T-helper 1 cell treated with Interleukin-12 subunit alpha and Interleukin-12 subunit beta and Interleukin-4 antibody, amounts not matched to agents 30 μg/mL and 1 μg/mL, for 36 hours (primary cell): Measurements from ENCODE around the gene EPHA1.

Source experiments
- H3K27ac Mint-ChIP-seq: one replicate; pipeline ENCODE4 v1.8.0; 2021; ENCODE audit warnings: mild to moderate bottlenecking, mixed read lengths
- H3K27me3 Mint-ChIP-seq: one replicate; pipeline ENCODE4 v1.8.0; 2021; ENCODE audit warnings: low read depth, mixed read lengths
- H3K36me3 Mint-ChIP-seq: one replicate; pipeline ENCODE4 v1.8.0; 2021; ENCODE audit warnings: low read depth, mixed read lengths
- H3K4me1 Mint-ChIP-seq: one replicate; pipeline ENCODE4 v1.8.0; 2021; ENCODE audit warnings: low read depth, mixed read lengths
- H3K4me3 Mint-ChIP-seq: one replicate; pipeline ENCODE4 v1.8.0; 2021; ENCODE audit warnings: mild to moderate bottlenecking, moderate library complexity, mixed read lengths
- H3K9me3 Mint-ChIP-seq: one replicate; pipeline ENCODE4 v1.8.0; 2021; ENCODE audit warnings: mixed read lengths

EPHA1 gene

DNA sequence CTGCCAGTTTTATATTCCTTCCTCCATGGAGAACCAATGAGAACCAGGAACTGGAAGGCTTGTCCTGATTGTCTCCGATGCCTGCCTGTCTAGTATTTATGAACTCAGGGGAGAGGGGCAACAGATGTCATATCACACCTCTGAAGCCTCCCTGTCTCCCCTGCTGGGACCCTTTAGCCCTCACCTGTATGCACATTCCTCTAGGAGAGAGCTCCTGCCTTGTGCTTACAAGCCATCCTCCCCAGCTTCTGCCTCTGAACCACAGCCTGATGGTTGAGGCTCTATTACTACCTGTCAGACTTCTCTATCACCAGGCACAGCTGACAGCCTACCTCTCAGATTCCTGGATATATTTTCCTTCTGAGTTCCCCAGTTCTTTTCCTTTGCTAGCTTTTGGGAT is 40.3 kb downstream of the EPHA1 start:
- H3K27ac Mint-ChIP-seq: no peak overlapping the region

DNA sequence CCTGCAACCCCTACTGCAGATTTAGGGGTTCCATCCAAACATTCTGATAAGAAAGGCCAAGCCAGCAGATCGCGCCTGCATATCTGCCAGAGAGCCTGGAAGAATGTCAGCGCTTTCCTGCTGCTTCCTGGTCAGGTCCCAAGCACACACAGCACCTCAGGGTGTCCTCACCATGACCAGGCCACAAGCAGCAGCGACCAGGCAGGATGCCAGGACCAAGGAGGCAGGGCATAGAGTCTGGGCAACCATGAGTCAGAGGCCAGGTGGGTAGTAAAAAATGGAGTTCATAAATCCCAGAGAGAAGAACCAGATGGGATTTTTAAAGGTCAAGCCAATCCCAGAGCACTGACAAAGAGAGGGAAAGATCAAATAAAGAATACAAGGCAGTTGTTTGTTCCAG is 40.7 kb downstream of the EPHA1 start:
- peaks cover 2% of the 10 kb centered on the region for H3K36me3 Mint-ChIP-seq
- peaks cover 15% of the 10 kb centered on the region for H3K4me1 Mint-ChIP-seq
- H3K9me3 Mint-ChIP-seq: no peaks in the 10 kb centered on the region
- H3K27me3 Mint-ChIP-seq: peaks cover 60% of the 10 kb centered on the region
- no peak overlapping the region for H3K4me3 Mint-ChIP-seq
- no peak overlapping the region for H3K27ac Mint-ChIP-seq

More for the DNA sequence above, 40.3 kb downstream of the EPHA1 start:
- H3K27me3 Mint-ChIP-seq: peaks cover 56% of the 10 kb centered on the region
- peaks cover 2% of the 10 kb centered on the region for H3K36me3 Mint-ChIP-seq
- peaks cover 13% of the 10 kb centered on the region for H3K4me1 Mint-ChIP-seq
- H3K4me3 Mint-ChIP-seq: no peak overlapping the region
- H3K9me3 Mint-ChIP-seq: no peaks in the 10 kb centered on the region

- Mint-ChIP-seq H3K4me1 (peaks cover 8% of the 10 kb centered on the region), H3K36me3 (no peaks in the 10 kb centered on the region), H3K4me3 (peak overlapping the region; percentile 63), H3K27me3 (peaks cover 85% of the 10 kb centered on the region), H3K27ac (no peak overlapping the region), H3K9me3 (no peaks in the 10 kb centered on the region)
Measured at GRCh38 chr7:143363016-143363937, 45.4 kb downstream of the EPHA1 start.

DNA sequence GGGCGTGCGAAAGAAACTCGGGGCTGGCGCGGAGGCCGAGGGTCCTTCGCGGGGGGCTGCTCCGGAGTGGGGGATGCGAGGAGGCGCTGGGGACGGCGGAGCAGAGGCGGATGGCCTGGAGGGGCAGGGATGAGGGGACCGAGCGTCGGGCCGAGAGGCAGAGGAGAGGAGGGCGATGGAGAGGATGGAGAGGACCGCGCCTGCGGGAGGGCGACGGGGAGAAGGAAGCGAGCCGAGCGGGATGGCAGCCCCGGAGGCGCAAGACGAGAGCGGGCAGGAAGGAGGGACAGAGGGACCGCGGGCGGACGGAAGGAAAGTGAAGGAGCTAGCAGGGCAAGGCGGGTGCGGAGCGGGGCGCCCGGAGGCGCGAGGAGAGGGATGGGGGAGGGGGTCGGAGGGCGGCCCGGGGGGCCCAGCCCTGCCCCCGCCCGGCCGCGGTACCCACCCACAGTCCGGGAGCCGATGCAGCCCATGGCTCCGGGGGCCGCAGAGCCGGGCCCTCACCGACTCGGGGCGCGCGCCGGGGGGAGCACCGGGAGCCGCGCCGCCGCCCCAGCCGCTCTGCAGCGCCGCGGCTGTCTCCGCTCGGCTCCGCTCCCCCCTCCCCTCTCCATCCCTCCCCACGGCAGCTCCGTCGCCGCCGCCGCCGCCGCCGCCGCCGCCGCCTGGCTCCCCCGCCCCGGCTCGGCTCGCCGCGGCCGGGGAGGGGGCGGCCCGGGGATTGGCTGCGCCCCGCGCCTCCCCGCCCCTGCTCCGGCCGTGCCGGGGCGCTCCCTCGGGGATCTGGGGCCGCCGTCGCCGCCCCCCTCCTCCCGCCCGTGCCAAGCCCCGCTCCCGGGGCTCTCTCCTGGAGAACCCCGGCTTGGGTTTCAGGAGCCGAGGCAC is 46.3 kb downstream of the EPHA1 start, which contains the start of gene FAM131B:
TSS of gene FAM131B (minus strand) at position 583 of the 885 bp plus-strand sequence. CDS start at position 473, 110 bp downstream.
- Mint-ChIP-seq H3K9me3 (no peaks in the 10 kb centered on the region), H3K4me3 (peak within 1 kb of the TSS; percentile 79), H3K27ac (no peak within 1 kb of the TSS), H3K4me1 (peaks cover 8% of the 10 kb centered on the region), H3K27me3 (peaks cover 80% of the 10 kb centered on the region), H3K36me3 (no peaks in the 10 kb centered on the region)

DNA sequence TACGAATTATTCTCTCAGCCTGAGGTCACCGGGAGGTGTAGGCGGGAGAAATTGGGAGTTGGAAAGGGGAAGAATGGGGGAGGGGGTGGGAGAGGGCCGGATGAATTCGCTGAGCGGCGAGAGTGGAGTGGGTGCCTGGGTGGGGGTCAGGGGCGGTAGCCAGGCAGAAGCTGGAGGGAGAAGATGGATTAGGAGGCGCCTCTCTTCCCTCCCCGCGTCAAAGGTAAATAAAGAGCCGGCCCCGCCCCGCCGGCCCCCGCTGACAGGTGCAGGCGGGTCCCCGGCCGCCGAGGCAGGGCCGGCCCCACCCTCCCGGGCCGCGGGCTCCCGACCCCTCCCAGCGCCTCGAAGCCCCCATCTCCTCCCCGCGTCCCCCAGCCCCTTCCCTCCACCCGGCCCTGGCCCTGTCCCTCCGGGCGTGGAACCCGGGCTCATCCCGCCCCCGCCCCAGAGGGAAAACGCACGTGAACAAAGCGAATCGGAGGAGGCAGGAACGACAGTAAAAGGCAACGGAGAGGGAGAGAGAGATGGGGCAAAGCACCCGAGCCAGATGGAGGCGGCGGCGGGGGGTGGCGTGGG is 47.0 kb downstream of the EPHA1 start:
- Mint-ChIP-seq H3K27me3 (peaks cover 73% of the 10 kb centered on the region), H3K4me1 (peaks cover 8% of the 10 kb centered on the region), H3K36me3 (no peaks in the 10 kb centered on the region), H3K9me3 (no peaks in the 10 kb centered on the region), H3K4me3 (peak overlapping the region; percentile 79), H3K27ac (no peak overlapping the region)

DNA sequence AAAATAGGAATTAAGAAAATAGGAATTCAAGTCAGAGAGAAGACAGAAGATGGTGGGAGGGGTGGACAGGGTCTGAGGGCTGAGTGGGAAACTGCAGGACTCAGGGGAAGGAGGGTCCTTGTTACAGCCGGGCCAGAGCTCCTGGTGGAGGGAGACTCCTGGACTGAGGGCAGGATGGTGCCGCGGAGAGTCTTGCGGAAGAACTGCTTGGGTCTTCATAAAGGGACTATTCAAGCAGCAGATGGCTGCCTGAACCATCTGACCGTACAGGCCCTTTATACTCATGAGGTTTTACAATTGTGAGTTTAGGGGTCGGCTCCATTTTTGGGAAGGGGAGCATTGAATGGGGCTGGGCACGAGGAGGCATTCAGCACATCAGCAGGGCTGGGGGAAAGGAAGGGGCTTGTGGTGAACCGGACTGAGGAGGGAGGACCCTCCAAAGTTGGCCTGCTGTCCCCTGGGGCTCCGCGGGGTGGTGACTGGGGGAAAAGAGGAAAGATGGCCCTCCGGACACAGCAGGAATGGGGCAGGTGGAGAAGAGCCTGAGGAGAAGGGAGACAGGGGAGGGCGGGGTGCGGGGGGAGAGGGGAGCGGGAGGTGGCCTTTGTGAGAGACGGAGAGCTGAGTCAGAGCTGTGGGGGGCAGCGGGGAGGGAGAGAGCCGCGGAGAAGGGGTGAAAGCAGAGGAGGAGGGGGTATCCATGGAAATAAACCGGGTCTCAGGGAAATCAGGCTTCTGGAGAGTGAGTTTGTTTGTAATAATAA is 47.7 kb downstream of the EPHA1 start:
- Mint-ChIP-seq H3K4me3 (peak overlapping the region; percentile 78), H3K9me3 (no peaks in the 10 kb centered on the region), H3K36me3 (no peaks in the 10 kb centered on the region), H3K27ac (no peak overlapping the region), H3K4me1 (peaks cover 8% of the 10 kb centered on the region), H3K27me3 (peaks cover 66% of the 10 kb centered on the region)

DNA sequence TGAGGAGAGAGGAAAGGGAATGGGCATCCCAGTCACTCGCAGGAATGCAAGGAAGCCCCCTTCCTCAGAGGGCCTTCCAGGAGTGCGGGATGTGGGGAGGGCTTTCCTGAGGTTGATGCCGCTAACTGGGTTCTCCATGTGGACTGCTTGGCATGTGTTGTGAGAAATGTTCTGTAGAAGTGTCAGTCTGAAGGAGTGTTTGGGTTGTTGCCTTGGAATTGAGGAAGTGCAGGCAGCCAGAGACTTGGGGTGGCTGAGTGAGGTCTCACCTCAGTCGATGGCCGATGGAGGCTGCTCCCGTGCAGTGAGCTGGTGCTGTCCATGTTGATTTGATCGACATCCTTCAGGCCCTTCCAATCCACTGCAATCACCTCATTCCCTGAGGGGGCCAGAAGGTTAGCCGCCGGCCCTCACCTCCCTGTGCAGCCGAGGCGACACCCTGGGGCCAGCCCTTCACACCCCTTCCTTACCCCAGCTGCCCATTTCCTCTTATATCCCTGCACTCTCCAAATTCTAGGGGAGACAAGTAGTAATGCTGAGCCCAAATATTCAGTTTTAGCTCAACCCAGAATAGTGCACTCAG is 48.8 kb downstream of the EPHA1 start:
- Mint-ChIP-seq H3K36me3 (no peaks in the 10 kb centered on the region), H3K4me3 (peak overlapping the region; percentile 78), H3K27ac (no peak overlapping the region), H3K4me1 (peaks cover 8% of the 10 kb centered on the region), H3K9me3 (no peaks in the 10 kb centered on the region), H3K27me3 (peaks cover 59% of the 10 kb centered on the region)

DNA sequence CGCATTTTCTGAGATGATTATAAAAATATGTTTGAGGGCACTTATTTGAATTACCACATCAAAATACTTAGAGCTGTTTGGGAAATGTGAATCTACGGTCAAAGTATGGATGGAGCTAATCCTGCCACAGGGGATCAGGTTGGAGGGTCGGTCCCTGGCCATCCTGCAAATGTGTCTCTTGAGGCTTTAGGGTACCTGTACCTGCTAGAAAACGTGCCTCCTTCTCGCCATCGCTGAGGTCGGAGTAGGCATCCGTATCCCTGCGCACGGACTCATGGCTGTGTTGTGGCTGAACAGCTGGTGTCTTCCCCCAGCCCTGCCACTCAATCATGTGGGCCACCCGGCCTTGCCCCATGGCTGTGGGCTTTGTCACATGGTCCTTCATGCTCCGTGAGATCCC is 50.0 kb downstream of the EPHA1 start:
- H3K27ac Mint-ChIP-seq: no peak overlapping the region
- H3K36me3 Mint-ChIP-seq: no peaks in the 10 kb centered on the region
- H3K4me3 Mint-ChIP-seq: no peak overlapping the region
- H3K27me3 Mint-ChIP-seq: peaks cover 47% of the 10 kb centered on the region
- no peaks in the 10 kb centered on the region for H3K9me3 Mint-ChIP-seq
- peaks cover 8% of the 10 kb centered on the region for H3K4me1 Mint-ChIP-seq

DNA sequence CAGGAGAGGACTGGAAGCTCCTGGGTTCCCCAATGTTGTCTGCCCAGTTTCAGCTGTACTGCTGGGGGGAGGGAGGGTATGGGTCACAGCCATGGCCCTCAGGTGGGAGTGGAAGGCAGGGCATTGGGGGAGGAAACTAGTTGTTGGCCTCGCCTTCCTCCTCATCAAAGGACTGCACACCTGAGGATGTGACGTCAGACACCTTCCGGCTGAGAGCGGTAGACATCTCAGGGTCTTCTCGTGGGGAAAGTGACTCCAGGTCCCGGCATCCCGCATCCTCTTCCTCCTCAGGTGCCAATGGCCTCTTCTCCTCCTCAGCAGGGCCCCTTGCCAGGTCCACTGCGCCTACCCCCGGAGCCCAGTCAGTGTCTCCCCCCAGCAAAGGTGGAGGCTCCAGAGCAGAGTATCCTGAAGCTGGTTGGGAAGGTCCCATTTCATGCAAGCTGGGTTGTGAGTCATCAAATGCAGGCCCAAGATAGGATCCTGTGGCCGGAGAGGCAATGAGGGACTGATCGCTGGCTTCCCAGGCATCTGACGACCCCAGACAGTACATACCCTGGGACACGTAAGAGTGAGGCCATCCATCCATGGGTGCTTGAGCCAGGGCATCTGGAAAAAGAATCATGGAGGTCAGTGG is 52.1 kb downstream of the EPHA1 start:
- Mint-ChIP-seq H3K36me3 (no peaks in the 10 kb centered on the region), H3K9me3 (no peaks in the 10 kb centered on the region), H3K27ac (no peak overlapping the region)

DNA sequence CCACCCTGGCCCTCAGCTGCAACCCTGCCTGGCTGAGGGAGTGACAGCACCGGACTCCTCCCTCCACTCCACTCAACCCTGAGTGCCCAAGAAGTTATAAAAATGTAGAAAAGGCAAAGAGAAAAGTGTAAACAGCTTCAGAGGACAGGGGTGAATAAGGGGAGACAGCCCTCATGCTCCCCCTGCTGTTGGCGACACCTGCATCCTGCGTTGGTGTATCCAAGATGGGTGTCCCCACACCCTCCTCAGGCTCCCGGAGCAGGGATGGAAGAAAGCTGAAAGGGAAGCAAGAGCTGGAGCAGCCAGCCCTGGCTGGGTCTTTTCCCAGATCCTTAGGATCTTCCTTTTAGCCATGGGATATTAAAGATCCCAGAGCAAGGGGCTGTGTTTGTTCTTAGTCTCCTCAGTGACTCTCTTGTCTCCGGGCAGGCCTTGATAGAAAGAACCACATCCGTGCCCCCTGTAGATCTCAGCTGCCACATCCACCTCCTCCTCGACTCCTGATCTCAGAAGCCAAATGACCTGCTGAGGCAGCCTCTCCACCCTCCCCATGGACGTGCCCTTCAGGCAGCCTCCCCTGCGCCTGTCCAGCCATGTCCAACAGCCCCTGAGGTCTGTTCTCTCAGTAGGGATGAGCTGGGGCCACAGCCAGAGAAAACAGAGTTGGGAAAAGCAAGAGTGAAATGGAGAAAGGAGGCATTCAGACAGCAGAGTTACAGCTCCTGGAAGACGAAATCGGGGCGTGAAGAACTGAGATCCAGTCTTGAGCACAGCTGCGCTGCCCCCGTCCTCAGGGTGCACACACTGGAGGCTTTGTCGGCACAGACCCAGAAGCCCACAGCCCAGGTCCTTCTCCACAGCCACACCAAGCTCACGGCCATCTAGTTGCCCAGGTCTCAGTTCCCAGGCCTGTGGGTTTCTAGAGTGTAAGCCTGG is 52.9 kb downstream of the EPHA1 start:
- peaks cover 28% of the 10 kb centered on the region for H3K27me3 Mint-ChIP-seq
- no peaks in the 10 kb centered on the region for H3K36me3 Mint-ChIP-seq
- no peak overlapping the region for H3K27ac Mint-ChIP-seq
- no peak overlapping the region for H3K4me3 Mint-ChIP-seq
- H3K4me1 Mint-ChIP-seq: peaks cover 2% of the 10 kb centered on the region
- H3K9me3 Mint-ChIP-seq: no peaks in the 10 kb centered on the region

More for the DNA sequence above, 52.1 kb downstream of the EPHA1 start:
- peaks cover 34% of the 10 kb centered on the region for H3K27me3 Mint-ChIP-seq
- no peak overlapping the region for H3K4me3 Mint-ChIP-seq
- H3K4me1 Mint-ChIP-seq: peaks cover 2% of the 10 kb centered on the region

GRCh38 chr7:143354965-143355364 is 53.7 kb downstream of the EPHA1 start:
- Mint-ChIP-seq H3K9me3 (no peaks in the 10 kb centered on the region), H3K4me3 (no peak overlapping the region), H3K4me1 (no peaks in the 10 kb centered on the region), H3K27me3 (peaks cover 21% of the 10 kb centered on the region), H3K36me3 (no peaks in the 10 kb centered on the region), H3K27ac (no peak overlapping the region)

DNA sequence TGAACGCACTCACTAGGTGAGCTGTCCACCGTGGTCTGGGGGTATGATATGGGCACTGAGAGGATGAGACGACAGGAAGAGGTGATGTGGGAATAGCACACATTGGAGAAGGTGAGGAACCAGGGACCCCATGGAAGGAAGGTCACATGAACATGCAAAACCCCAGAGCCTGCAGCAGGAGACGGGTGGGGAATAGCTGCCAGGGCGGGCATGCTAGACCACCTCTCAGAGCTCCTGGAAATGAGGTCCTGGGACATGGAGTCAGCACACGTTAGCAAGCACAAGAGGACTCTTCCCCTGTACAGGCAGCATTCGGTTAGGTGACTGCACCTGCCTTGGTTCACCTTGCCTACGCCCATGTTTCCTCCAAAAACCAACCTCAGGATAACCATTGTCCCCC is 54.3 kb downstream of the EPHA1 start:
- Mint-ChIP-seq H3K36me3 (no peaks in the 10 kb centered on the region), H3K4me3 (no peak overlapping the region), H3K27me3 (peaks cover 20% of the 10 kb centered on the region), H3K27ac (no peak overlapping the region), H3K4me1 (no peaks in the 10 kb centered on the region), H3K9me3 (no peaks in the 10 kb centered on the region)
